GM12891 (cell line): ENCODE measurements around the gene TBX4.

Source experiments
- POLR2A ChIP-seq: IDR thresholded peaks from 2 replicates; pipeline ENCODE4 v1.6.1; 2011; ENCODE audit warnings: low read depth, low read length, control low read depth
- POLR2AphosphoS5 ChIP-seq: IDR thresholded peaks from 2 replicates; pipeline ENCODE4 v1.6.1; 2011; ENCODE audit warnings: low read depth, low read length, control low read depth
- TAF1 ChIP-seq: IDR thresholded peaks from 2 replicates; pipeline ENCODE4 v1.6.1; 2011; ENCODE audit warnings: low read depth, low read length, control low read depth

GRCh38 chr17:61496174-61496956, 44.1 kb downstream of the TBX4 start:
- TF ChIP-seq POLR2A (no peak), TAF1 (no peak), POLR2AphosphoS5 (no peak)
